Nephron progenitor cell (in vitro differentiated cells): ENCODE data around the gene NPRL2.

Source experiments
- DNase-seq: peaks from one replicate; pipeline ENCODE4 v3.0.0; 2021
- H3K27ac Mint-ChIP-seq: 2 replicates; pipeline ENCODE4 v1.8.0; 2021; ENCODE audit warnings: mild to moderate bottlenecking, moderate library complexity, mixed read lengths
- H3K27me3 Mint-ChIP-seq: 2 replicates; pipeline ENCODE4 v1.8.0; 2021; ENCODE audit warnings: mild to moderate bottlenecking, low read depth, mixed read lengths; ENCODE audit not compliant: poor library complexity
- H3K36me3 Mint-ChIP-seq: 2 replicates; pipeline ENCODE4 v1.8.0; 2021; ENCODE audit warnings: low read depth, mixed read lengths
- H3K4me1 Mint-ChIP-seq: 2 replicates; pipeline ENCODE4 v1.8.0; 2021; ENCODE audit warnings: mixed read lengths
- H3K4me3 Mint-ChIP-seq: 2 replicates; pipeline ENCODE4 v1.8.0; 2021; ENCODE audit warnings: mild to moderate bottlenecking, moderate library complexity, mixed read lengths
- H3K9me3 Mint-ChIP-seq: 2 replicates; pipeline ENCODE4 v1.8.0; 2021; ENCODE audit warnings: mild to moderate bottlenecking, moderate library complexity, mixed read lengths
- CTCF ChIP-seq: fragments of 200-600 bp; sonication (generic); IDR thresholded peaks from 2 replicates; pipeline ENCODE4 v1.5.0; 2021; ENCODE audit warnings: antibody characterized with exemption

NPRL2 gene

GRCh38 chr3:50323092-50323600, 27.4 kb downstream of the NPRL2 start:
- Mint-ChIP-seq H3K27me3 (peaks cover 9% of the 10 kb centered on the region), H3K36me3 (peaks cover 16% of the 10 kb centered on the region), H3K27ac (no peak overlapping the region), H3K4me1 (peaks cover 54% of the 10 kb centered on the region), H3K4me3 (peak overlapping the region; percentile 84), H3K9me3 (no peaks in the 10 kb centered on the region)
- no peak for TF ChIP-seq CTCF
- no peak for DNase-seq

GRCh38 chr3:50322386-50323091, 28.0 kb downstream of the NPRL2 start, which contains the start of gene HYAL2:
TSS of gene HYAL2 (minus strand) at chr3:50322745. CDS start at chr3:50320489, 2,256 bp downstream.
- peak within 1 kb of the TSS; percentile 100 for H3K27ac Mint-ChIP-seq

GRCh38 chr3:50322115-50322385, 28.5 kb downstream of the NPRL2 start:
- Mint-ChIP-seq H3K36me3 (peaks cover 16% of the 10 kb centered on the region), H3K4me1 (peaks cover 56% of the 10 kb centered on the region), H3K9me3 (no peaks in the 10 kb centered on the region), H3K4me3 (peak overlapping the region; percentile 84), H3K27me3 (peaks cover 9% of the 10 kb centered on the region), H3K27ac (no peak overlapping the region)
- TF ChIP-seq CTCF = no peak
- no peak for DNase-seq

More at GRCh38 chr3:50322386-50323091, 28.0 kb downstream of the NPRL2 start, which contains the start of gene HYAL2:
- Mint-ChIP-seq H3K27me3 (peaks cover 9% of the 10 kb centered on the region), H3K36me3 (peaks cover 16% of the 10 kb centered on the region), H3K4me1 (peaks cover 56% of the 10 kb centered on the region), H3K9me3 (no peaks in the 10 kb centered on the region), H3K4me3 (peak within 1 kb of the TSS; percentile 84)
- no peak for DNase-seq
- no peak for TF ChIP-seq CTCF

- Mint-ChIP-seq H3K4me1 (peaks cover 57% of the 10 kb centered on the region), H3K27ac (peak overlapping the region; percentile 100), H3K36me3 (peaks cover 19% of the 10 kb centered on the region), H3K9me3 (no peaks in the 10 kb centered on the region), H3K27me3 (peaks cover 9% of the 10 kb centered on the region), H3K4me3 (peak overlapping the region; percentile 84)
- peak; percentile 87 for DNase-seq
- peak; percentile 57 for TF ChIP-seq CTCF
These were observed 29.1 kb downstream of the NPRL2 start for GRCh38 chr3:50321336-50322114.

GRCh38 chr3:50320853-50321335, 29.7 kb downstream of the NPRL2 start:
- no peaks in the 10 kb centered on the region for H3K9me3 Mint-ChIP-seq
- peaks cover 25% of the 10 kb centered on the region for H3K36me3 Mint-ChIP-seq
- H3K4me3 Mint-ChIP-seq = peak overlapping the region; percentile 95
- H3K27me3 Mint-ChIP-seq = peaks cover 9% of the 10 kb centered on the region
- TF ChIP-seq CTCF = no peak
- DNase-seq = peak; percentile 90
- peak overlapping the region; percentile 90 for H3K27ac Mint-ChIP-seq
- peaks cover 62% of the 10 kb centered on the region for H3K4me1 Mint-ChIP-seq
